ENCODE data around the gene CUL2.
"Not testable (repeated sequence)": the region's sequence is repeated elsewhere in the genome, so short reads cannot be mapped to it uniquely, and the experiment has no call there.

The CUL2 gene

DNA sequence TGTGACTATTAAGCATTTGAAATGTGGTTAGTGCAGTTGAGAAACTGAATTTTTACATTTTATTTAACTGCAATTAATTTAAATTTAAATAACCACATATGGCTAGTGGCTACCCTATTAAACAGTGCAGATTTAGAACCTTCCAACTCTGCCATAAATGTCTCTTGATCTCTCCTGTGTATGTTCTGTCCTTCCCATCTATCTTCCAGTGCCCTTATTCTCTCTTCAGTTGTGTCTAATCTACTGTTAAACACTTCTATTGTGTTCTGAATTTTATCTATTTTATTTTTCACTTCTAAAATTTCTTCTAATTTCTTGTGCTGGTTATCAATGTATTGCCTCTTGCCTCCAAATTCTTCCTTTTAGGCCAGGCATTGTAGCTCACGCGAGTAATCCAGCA is 105.0 kb downstream of the CUL2 start:
- TF ChIP-seq, protein P1, sequence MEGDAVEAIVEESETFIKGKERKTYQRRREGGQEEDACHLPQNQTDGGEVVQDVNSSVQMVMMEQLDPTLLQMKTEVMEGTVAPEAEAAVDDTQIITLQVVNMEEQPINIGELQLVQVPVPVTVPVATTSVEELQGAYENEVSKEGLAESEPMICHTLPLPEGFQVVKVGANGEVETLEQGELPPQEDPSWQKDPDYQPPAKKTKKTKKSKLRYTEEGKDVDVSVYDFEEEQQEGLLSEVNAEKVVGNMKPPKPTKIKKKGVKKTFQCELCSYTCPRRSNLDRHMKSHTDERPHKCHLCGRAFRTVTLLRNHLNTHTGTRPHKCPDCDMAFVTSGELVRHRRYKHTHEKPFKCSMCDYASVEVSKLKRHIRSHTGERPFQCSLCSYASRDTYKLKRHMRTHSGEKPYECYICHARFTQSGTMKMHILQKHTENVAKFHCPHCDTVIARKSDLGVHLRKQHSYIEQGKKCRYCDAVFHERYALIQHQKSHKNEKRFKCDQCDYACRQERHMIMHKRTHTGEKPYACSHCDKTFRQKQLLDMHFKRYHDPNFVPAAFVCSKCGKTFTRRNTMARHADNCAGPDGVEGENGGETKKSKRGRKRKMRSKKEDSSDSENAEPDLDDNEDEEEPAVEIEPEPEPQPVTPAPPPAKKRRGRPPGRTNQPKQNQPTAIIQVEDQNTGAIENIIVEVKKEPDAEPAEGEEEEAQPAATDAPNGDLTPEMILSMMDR (IDR thresholded peaks at IDR 0.05; ENCODE audit: extremely low read depth, insufficient read depth, missing control alignments), result no peak
- in situ Hi-C loops (cut with MboI; ENCODE audit: low pct_unique_long_range_greater_than_20kb, low sequenced_read_pairs, unreplicated experiment), result no loop called here
- no peak for DNase-seq (ENCODE audit: low spot score)

DNA sequence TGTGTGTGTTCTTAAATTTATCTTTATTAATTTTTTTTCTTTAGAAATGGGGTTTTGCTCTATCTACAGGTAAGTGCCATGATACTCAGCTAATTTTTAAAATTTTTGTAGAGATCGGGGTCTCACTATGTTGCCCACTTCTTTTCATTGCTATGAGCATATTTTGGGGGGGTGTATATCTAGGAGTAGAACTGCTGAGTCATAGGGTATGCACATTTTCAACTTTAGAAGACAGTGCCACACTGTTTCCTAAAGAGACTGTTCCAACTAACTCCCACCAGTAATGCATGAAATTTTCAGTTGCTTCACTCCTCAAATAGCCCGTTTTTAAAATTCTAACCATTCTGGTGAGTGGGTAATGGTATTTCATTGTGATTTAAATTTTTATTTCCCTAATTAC is 108.3 kb downstream of the CUL2 start:
- TF ChIP-seq, protein P1 (IDR thresholded peaks at IDR 0.05; ENCODE audit: extremely low read depth, insufficient read depth, missing control alignments), result no peak
- DNase-seq (ENCODE audit: low spot score), result no peak
- in situ Hi-C loops (cut with MboI; ENCODE audit: low pct_unique_long_range_greater_than_20kb, low sequenced_read_pairs, unreplicated experiment), result no loop called here

DNA sequence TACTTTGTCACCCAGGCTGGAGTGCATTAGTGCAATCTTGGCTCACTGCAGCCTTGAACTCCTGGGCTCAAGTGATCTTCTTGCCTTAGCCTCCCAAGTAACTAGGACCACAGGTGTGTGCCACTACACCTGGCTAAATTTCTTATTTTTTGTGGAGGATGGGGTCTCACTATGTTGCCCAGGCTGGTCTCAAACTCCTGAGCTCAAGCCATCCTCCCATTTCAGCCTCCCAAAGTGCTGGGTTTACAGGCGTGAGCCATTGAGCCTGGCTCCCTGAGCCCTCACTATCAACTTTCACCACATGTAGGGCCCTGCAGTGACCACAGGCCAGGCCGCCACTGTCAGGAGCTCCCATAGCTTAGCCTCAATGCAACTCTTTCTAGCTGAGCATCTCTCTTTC is 110.2 kb downstream of the CUL2 start:
- DNase-seq (ENCODE audit: low spot score), result no peak
- TF ChIP-seq, protein P1 (IDR thresholded peaks at IDR 0.05; ENCODE audit: extremely low read depth, insufficient read depth, missing control alignments), result no peak
- in situ Hi-C loops (cut with MboI; ENCODE audit: low pct_unique_long_range_greater_than_20kb, low sequenced_read_pairs, unreplicated experiment), result no loop called here

DNA sequence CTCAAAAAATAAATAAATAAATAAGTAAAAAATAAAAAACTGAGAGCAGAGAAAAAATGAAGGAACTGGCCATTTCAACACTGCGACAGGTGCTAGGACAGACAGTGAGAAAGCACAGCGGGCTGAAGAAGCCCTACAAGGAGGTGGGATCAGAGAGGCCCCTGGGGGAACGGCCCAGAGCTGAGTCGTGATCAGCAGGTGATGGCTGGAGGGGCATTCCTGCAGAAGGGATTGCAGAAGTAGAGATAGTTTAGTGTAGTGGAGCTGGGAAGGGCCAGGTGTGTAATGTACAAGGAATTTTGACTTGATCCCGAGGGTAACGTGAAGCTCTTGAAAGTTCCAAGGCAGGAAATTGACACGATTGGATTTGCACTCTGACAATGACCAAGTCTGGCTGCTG is 112.1 kb downstream of the CUL2 start:
- TF ChIP-seq, protein P1 (IDR thresholded peaks at IDR 0.05; ENCODE audit: extremely low read depth, insufficient read depth, missing control alignments), result no peak
- DNase-seq (ENCODE audit: low spot score), result no peak
- in situ Hi-C loops (cut with MboI; ENCODE audit: low pct_unique_long_range_greater_than_20kb, low sequenced_read_pairs, unreplicated experiment), result no loop called here

DNA sequence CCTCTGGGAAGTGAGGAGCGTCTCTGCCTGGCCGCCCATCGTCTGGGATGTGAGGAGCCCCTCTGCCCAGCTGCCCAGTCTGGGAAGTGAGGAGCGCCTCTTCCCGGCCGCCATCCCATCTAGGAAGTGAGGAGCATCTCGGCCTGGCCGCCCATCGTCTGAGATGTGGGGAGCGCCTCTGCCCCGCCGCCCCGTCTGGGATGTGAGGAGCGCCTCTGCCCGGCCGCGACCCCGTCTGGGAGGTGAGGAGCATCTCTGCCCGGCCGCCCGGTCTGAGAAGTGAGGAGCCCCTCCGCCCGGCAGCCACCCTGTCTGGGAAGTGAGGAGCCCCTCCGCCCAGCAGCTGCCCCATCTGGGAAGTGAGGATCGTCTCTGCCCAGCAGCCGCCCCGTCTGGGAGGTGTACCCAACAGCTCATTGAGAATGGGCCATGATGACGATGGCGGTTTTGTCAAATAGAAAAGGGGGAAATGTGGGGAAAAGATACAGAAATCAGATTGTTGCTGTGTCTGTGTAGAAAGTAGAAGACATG is 113.7 kb downstream of the CUL2 start:
- DNase-seq (ENCODE audit: low spot score); in situ Hi-C loops (cut with MboI; ENCODE audit: low pct_unique_long_range_greater_than_20kb, low sequenced_read_pairs, unreplicated experiment): not testable (repeated sequence)

DNA sequence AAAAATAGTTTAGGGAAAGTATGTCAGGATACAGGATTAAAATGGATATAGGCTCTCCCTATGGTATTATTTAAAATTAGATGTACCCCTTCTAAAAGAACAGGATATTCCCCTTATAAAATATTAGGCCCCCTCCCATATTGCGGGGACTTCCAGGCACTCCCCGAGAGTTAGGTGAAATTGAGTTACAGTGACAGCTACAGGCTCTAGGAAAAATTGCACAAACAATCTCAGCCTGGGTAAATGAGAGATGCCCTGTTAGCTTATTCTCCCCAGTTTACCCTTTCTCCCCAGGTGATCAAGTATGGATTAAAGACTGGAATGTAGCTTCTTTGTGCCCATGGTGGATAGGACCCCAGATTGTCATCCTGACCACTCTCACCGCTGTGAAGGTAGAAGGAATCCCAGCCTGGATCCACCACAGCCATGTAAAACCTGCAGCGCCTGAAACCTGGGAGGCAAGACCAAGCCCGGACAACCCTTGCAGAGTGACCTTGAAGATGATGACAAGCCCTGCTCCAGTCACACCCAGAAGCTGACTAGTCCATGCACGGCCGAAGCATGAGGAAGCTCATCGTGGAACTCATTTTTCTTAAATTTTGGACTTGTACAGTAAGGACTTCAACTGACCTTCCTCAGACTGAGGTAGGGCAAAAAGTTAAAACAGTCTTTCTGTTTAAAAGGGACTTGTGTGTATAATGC is 115.6 kb downstream of the CUL2 start:
- in situ Hi-C loops (cut with MboI; ENCODE audit: low pct_unique_long_range_greater_than_20kb, low sequenced_read_pairs, unreplicated experiment); DNase-seq (ENCODE audit: low spot score): not testable (repeated sequence)

DNA sequence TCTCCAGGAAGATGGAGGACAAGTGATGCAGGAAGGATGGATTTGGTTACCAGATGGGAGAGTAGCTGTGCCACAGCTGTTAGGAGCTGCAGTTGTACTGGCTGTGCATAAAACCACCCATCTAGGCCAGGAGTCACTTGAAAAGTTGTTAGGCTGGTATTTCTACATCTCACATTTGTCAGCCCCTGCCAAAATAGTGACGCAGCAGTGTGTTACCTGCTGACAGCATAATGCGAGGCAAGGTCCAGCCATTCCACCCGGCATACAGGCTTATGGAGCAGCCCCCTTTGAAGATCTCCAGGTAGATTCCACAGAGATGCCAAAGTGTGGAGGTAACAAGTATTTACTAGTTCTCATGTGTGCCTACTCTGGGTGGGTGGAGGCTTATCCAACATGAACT is 116.4 kb downstream of the CUL2 start:
- DNase-seq (ENCODE audit: low spot score); in situ Hi-C loops (cut with MboI; ENCODE audit: low pct_unique_long_range_greater_than_20kb, low sequenced_read_pairs, unreplicated experiment): not testable (repeated sequence)

DNA sequence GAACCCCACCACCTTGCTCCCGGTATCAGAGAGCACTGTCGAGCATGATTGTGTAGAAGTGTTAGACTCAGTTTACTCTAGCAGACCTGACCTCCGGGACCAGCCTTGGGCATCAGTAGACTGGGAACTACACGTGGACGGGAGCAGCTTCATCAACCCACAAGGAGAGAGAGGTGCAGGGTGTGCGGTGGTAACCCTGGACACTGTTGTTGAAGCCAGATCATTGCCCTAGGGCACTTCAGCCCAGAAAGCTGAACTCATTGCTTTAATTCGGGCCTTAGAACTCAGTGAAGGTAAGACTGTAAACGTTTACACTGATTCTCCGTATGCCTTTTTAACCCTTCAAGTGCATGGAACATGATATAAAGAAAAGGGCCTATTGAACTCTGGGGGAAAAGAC is 117.0 kb downstream of the CUL2 start:
- DNase-seq (ENCODE audit: low spot score); in situ Hi-C loops (cut with MboI; ENCODE audit: low pct_unique_long_range_greater_than_20kb, low sequenced_read_pairs, unreplicated experiment): not testable (repeated sequence)

DNA sequence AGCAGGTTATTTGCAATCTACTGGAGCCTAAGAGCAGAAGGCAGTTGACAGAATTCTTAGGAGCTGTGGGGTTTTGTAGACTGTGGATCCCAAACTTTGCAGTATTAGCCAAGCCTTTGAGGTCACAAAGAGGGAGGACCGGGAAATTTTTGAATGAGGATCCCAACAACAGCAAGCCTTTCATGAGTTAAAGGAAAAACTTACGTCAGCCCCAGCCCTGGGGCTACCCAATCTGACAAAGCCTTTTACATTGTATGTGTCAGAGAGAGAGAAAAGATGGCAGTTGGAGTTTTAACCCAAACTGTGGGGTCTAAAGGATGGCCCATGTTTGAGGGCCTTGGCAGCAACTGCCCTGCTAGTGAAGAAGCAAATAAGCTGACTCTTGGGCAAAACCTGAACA is 117.5 kb downstream of the CUL2 start:
- in situ Hi-C loops (cut with MboI; ENCODE audit: low pct_unique_long_range_greater_than_20kb, low sequenced_read_pairs, unreplicated experiment); DNase-seq (ENCODE audit: low spot score): not testable (repeated sequence)

DNA sequence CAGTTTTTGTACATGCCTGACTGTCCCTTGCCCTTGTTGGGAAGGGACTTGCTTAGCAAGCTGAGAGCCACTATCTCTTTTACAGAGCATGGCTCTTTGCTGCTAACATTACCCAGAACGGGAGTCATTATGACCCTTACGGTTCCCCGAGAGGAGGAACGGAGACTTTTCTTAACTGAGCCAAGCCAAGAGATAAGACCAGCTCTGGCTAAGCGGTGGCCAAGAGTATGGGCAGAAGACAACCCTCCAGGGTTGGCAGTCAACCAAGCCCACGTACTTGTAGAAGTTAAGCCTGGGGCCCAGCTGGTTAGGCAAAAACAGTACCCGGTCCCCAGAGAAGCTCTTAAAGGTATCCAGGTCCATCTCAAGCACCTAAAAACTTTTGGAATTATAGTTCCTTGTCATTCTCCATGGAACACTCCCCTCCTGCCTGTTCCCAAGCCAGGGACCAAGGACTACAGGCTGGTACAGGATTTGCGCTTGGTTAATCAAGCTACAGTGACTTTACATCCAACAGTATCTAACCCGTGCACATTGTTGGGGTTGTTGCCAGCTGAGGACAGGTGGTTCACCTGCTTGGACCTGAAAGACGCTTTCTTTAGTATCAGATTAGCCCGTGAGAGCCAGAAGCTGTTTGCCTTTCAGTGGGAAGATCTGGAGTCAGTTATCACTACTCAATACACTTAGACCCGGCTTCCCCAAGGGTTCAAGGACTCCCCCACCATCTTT is 118.4 kb downstream of the CUL2 start:
- DNase-seq (ENCODE audit: low spot score); in situ Hi-C loops (cut with MboI; ENCODE audit: low pct_unique_long_range_greater_than_20kb, low sequenced_read_pairs, unreplicated experiment): not testable (repeated sequence)

All from GM13977 (cell line).